PC-3 (cell line): ENCODE results near the gene DNAH9.

ENCODE experiments used
- EZH2 ChIP-seq: fragments of 300-600 bp; sonication (generic); IDR thresholded peaks from one replicate; pipeline ENCODE4 v1.6.1; 2017; ENCODE audit warnings: antibody characterized with exemption, mild to moderate bottlenecking, low read length; ENCODE audit not compliant: unreplicated experiment
- EZH2phosphoT487 ChIP-seq: fragments of 300-600 bp; sonication (generic); IDR thresholded peaks from 2 replicates; pipeline ENCODE4 v1.6.1; 2018; ENCODE audit warnings: mild to moderate bottlenecking, antibody characterized with exemption, low read length, borderline replicate concordance
- TF ChIP-seq, protein P1 (sequence below): fragments of 300-600 bp; sonication (generic); conservative IDR thresholded peaks from 2 replicates; pipeline ENCODE4 v1.5.1; 2017; ENCODE audit warnings: antibody characterized with exemption, low read depth, mild to moderate bottlenecking, low read length

DNA sequence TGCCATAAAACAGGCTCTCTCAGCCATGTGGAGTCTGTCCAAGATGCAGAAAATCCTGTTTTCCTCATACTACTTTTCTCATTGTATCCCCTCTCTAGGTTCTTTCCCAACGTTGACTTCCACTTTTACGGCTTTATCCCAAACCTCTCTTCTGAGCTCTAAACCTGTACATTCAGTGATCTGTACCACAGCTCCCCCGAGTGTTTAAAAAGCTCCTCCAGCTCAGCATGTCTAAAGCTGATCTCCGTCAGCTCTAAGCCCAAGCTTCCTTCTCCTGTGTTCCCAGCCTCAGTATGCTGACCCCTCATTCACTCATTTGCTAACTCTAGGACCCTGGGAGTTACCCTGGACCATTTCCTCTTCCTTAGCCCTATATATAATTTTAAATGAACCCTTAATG, 144.6 kb downstream of the DNAH9 start:
- TF ChIP-seq EZH2 (no peak), EZH2phosphoT487 (no peak)
- TF ChIP-seq, protein P1, sequence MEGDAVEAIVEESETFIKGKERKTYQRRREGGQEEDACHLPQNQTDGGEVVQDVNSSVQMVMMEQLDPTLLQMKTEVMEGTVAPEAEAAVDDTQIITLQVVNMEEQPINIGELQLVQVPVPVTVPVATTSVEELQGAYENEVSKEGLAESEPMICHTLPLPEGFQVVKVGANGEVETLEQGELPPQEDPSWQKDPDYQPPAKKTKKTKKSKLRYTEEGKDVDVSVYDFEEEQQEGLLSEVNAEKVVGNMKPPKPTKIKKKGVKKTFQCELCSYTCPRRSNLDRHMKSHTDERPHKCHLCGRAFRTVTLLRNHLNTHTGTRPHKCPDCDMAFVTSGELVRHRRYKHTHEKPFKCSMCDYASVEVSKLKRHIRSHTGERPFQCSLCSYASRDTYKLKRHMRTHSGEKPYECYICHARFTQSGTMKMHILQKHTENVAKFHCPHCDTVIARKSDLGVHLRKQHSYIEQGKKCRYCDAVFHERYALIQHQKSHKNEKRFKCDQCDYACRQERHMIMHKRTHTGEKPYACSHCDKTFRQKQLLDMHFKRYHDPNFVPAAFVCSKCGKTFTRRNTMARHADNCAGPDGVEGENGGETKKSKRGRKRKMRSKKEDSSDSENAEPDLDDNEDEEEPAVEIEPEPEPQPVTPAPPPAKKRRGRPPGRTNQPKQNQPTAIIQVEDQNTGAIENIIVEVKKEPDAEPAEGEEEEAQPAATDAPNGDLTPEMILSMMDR: no peak
